Spleen (tissue), 11 donors: ENCODE results near the gene ATOSA. TPM values are rescaled to one million over a fixed set of nuclear protein-coding genes. Genes with fewer than 3 reads are reported as not detected.

ENCODE experiments used
- DNase-seq: peaks from one replicate; pipeline ENCODE4 v3.0.0-alpha.2; 2020
- H3K27ac ChIP-seq, 8 donors: fragments of 200-600 bp; sonication (generic) in 7 of 8; 1 replicate in 4 of 8; 2 replicates in 4 of 8; pipeline versions ENCODE4 v1.5.0 to v1.8.0; 2016 to 2021; ENCODE audit warnings: inconsistent platforms in 4 of 8, mild to moderate bottlenecking in 4 of 8, moderate library complexity in 1 of 8
- H3K27me3 ChIP-seq, 7 donors: fragments of 200-600 bp; sonication (generic) in 6 of 7; replicated peaks in 1 of 7; 1 replicate in 4 of 7; 2 replicates in 3 of 7; pipeline versions ENCODE4 v1.5.0 to v1.8.0; 2016 to 2021; ENCODE audit warnings: inconsistent platforms in 3 of 7, mild to moderate bottlenecking in 1 of 7
- H3K36me3 ChIP-seq, 6 donors: fragments of 200-600 bp; sonication (generic) in 5 of 6; 1 replicate in 4 of 6; 2 replicates in 2 of 6; pipeline versions ENCODE4 v1.5.0 to v1.8.0; 2016 to 2021; ENCODE audit warnings: inconsistent platforms in 2 of 6
- H3K4me1 ChIP-seq, 6 donors: fragments of 200-600 bp; sonication (generic) in 5 of 6; 1 replicate in 3 of 6; 2 replicates in 3 of 6; pipeline versions ENCODE4 v1.5.0 to v1.8.0; 2016 to 2021; ENCODE audit warnings: inconsistent platforms in 3 of 6
- H3K4me3 ChIP-seq, 8 donors: fragments of 200-600 bp; sonication (generic) in 7 of 8; 1 replicate in 4 of 8; 2 replicates in 4 of 8; pipeline versions ENCODE4 v1.5.0 to v1.8.0; 2016 to 2021; ENCODE audit warnings: inconsistent platforms in 4 of 8, mild to moderate bottlenecking in 4 of 8, moderate library complexity in 2 of 8
- H3K9me3 ChIP-seq, 8 donors: fragments of 200-600 bp; sonication (generic) in 7 of 8; 1 replicate in 4 of 8; 2 replicates in 4 of 8; pipeline versions ENCODE4 v1.5.0 to v1.8.0; 2016 to 2021; ENCODE audit warnings: inconsistent platforms in 4 of 8
- CTCF ChIP-seq, 11 experiments: fragments of 200-600 bp in 7 of 11; fragments of 450-650 bp in 4 of 11; sonication (generic) in 4 of 11; IDR thresholded peaks in 8 of 11; conservative IDR thresholded peaks in 3 of 11; 1 replicate in 7 of 11; 2 replicates in 4 of 11; pipeline versions ENCODE4 v1.4.0 to v1.8.0; 2016 to 2021; ENCODE audit warnings: antibody characterized with exemption in 11 of 11, inconsistent platforms in 4 of 11, mild to moderate bottlenecking in 1 of 11
- POLR2A ChIP-seq, 3 donors: fragments of 450-650 bp; IDR thresholded peaks; one replicate each; pipeline ENCODE4 v1.5.1; 2017; ENCODE audit warnings: antibody characterized with exemption in 3 of 3, mild to moderate bottlenecking in 1 of 3
- POLR2AphosphoS5 ChIP-seq, 3 donors: sonication (generic); formaldehyde crosslinking; IDR thresholded peaks; one replicate each; pipeline ENCODE4 v1.5.1; 2017; ENCODE audit warnings: antibody characterized with exemption in 3 of 3
- WGBS, 5 donors: extraction: QIAGEN DNeasy Blood & Tissue Kit in 3 of 5; methylation state at CpG; one replicate each; pipeline versions ENCODE4 v1.1.5 to v1.1.7; 2013 to 2018; 5-methylcytosine and 5-hydroxymethylcytosine counted together
- intact Hi-C: fragments of 100-400 bp; cut with DNase I; formaldehyde crosslinking; loops from one replicate; pipeline ENCODE4 v1.15.0; 2023; ENCODE audit warnings: low total_unique reads
- polyA plus RNA-seq, 3 donors: library from polyadenylated mRNA; stranded (reverse); fragments of 200-250 nt; gene quantifications; one replicate each; pipeline ENCODE4 v1.2.1, GENCODE V29; 2013
- total RNA-seq, 7 donors: library from RNA; depleted of rRNA in 3 of 7; stranded (reverse); fragments of >200 nt in 3 of 7; fragmentation: NEBNext Ultra II Directional in 4 of 7; extraction: Animal tissue kit (Norgen Biotek cat#: 25700) in 4 of 7; gene quantifications; one replicate each; pipeline versions ENCODE4 v1.1.0 to v1.2.1, GENCODE V29; 2016 to 2021
- donor health status: healthy with polysubstance abuse.
- donor health status: DM: no; HTN: no; CAD: no; lungs with moderate emphysema.
- donor health status: DM: no; HTN: no; CAD: no.
- donor health status: Bipolar disorder and iron deficiency.
- donor health status: healthy.
- donor health status: DM: no; HTN: no; CAD: no.
- donor health status: DM: yes; HTN: yes; CAD: no.

ATOSA gene
- total and polyA plus RNA-seq, 10 donors: 57.0 to 148 (median 74.7) TPM

- Histone ChIP-seq H3K4me1 (peaks cover 22 to 80% (median 49%) of the 10 kb centered on the region in 6 donors), H3K9me3 (no peaks in the 10 kb centered on the region), H3K36me3 (peaks cover 0 to 96% (median 48%) of the 10 kb centered on the region in 6 donors), H3K27me3 (no peaks in the 10 kb centered on the region), H3K27ac (no peak overlapping the region), H3K4me3 (no peak overlapping the region)
- TF ChIP-seq CTCF (IDR thresholded peaks at IDR 0.05 in 8 of 11, conservative IDR thresholded peaks at IDR 0.05 in 3 of 11) (no peak), POLR2AphosphoS5 (IDR thresholded peaks at IDR 0.05) (no peak), POLR2A (IDR thresholded peaks at IDR 0.05) (no peak)
- intact Hi-C loops: no loop called here
- no peak for DNase-seq
- 82 to 94% (median 88%) methylated on average over 1 of the region's 1 CpG for WGBS, 5 donors
These were observed 6.5 kb downstream of the ATOSA start for GRCh38 chr15:52672661-52673060.

GRCh38 chr15:52670087-52670486 lies 9.1 kb downstream of the ATOSA start:
- TF ChIP-seq CTCF (IDR thresholded peaks at IDR 0.05 in 8 of 11, conservative IDR thresholded peaks at IDR 0.05 in 3 of 11): no peak
- TF ChIP-seq POLR2AphosphoS5 (IDR thresholded peaks at IDR 0.05): no peak
- no peak for TF ChIP-seq POLR2A (IDR thresholded peaks at IDR 0.05)
- Histone ChIP-seq H3K9me3 (no peaks in the 10 kb centered on the region), H3K27me3 (no peaks in the 10 kb centered on the region), H3K36me3 (peaks cover 0 to 100% (median 65%) of the 10 kb centered on the region in 6 donors), H3K27ac (no peak overlapping the region), H3K4me3 (no peak overlapping the region), H3K4me1 (peaks cover 8 to 66% (median 27%) of the 10 kb centered on the region in 6 donors)
- intact Hi-C loops: no loop called here
- DNase-seq: no peak
- WGBS, 5 donors: 79 to 92% (median 87%) methylated on average over 5 of the region's 5 CpGs

- intact Hi-C loops: no loop called here
- Histone ChIP-seq H3K4me3 (no peak overlapping the region), H3K36me3 (peaks cover 0 to 100% (median 74%) of the 10 kb centered on the region in 6 donors), H3K27ac (no peak overlapping the region), H3K9me3 (no peaks in the 10 kb centered on the region), H3K27me3 (no peaks in the 10 kb centered on the region), H3K4me1 (peaks cover 0 to 47% (median 7%) of the 10 kb centered on the region in 6 donors)
- 89 to 96% (median 91%) methylated on average over 4 of the region's 4 CpGs for WGBS, 5 donors
- no peak for DNase-seq
- no peak for TF ChIP-seq POLR2AphosphoS5 (IDR thresholded peaks at IDR 0.05)
- TF ChIP-seq POLR2A (IDR thresholded peaks at IDR 0.05): no peak
- no peak for TF ChIP-seq CTCF (IDR thresholded peaks at IDR 0.05 in 8 of 11, conservative IDR thresholded peaks at IDR 0.05 in 3 of 11)
These were observed 11.1 kb downstream of the ATOSA start for GRCh38 chr15:52668133-52668532.

- WGBS, 5 donors: 81 to 91% (median 89%) methylated on average over 3 of the region's 3 CpGs
- H3K27me3 ChIP-seq: no peaks in the 10 kb centered on the region
- intact Hi-C loops: no loop called here
- H3K27ac ChIP-seq: no peak overlapping the region
- TF ChIP-seq POLR2AphosphoS5 (IDR thresholded peaks at IDR 0.05) (no peak), POLR2A (IDR thresholded peaks at IDR 0.05) (no peak), CTCF (IDR thresholded peaks at IDR 0.05 in 8 of 11, conservative IDR thresholded peaks at IDR 0.05 in 3 of 11) (no peak)
- H3K9me3 ChIP-seq: no peaks in the 10 kb centered on the region
- no peak overlapping the region for H3K4me3 ChIP-seq
- peaks cover 0 to 41% (median 3%) of the 10 kb centered on the region in 6 donors for H3K4me1 ChIP-seq
- no peak for DNase-seq
- peaks cover 0 to 100% (median 76%) of the 10 kb centered on the region in 6 donors for H3K36me3 ChIP-seq
These were observed 11.6 kb downstream of the ATOSA start for GRCh38 chr15:52667597-52667996.
